ENCODE data around the gene CKAP2L. TPM values are rescaled to one million over a fixed set of nuclear protein-coding genes. Genes with fewer than 3 reads are reported as not detected.

Gene CKAP2L
- total RNA-seq, 1 experiment from 2014 or later = 23.3 TPM

DNA sequence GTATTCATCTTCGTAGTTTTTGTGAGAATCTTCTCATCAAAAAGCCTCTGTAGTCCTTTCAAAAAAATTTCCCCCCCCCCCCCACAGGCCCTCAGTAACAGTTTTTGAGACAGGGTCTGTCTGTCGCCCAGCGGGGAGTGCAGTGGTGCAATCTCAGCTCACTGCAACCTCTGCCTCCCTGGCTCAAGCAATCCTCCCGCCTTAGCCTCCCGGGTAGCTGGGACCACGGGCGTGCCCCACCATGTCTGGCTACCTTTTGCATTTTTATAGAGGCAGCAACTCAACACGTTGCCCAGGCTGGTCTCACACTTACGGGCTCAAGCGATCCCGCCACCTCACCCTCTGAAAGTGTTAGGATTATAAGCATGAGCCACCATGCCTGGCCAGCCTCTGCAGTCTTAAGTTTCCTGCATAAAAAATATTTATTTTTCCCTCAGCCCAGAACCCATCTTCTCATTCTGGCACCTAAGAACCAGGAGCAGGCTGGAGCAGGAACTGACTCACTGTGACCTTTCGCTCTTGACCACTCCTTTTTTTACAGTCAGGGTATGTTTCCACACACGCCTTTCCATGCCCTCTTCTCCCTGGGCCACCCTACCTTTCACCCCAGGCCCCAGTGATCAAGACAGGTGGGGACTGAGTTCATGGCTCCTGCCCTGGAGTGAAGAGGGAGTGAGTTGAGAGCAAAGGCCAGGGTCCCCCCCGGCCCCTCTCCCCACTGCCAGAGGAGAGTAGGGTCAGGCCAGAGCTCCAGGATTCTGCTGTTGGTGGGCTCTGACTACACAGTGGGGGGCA is 76.1 kb downstream of the CKAP2L start:
- no peaks in the 10 kb centered on the region for H4K20me1 ChIP-seq (ENCODE audit: control insufficient read depth, insufficient read depth, insufficient read length)
- H2BK20ac ChIP-seq (ENCODE audit: low read depth, low read length, poor library complexity, severe bottlenecking) = no peak overlapping the region
- no peak overlapping the region for H4K91ac ChIP-seq (ENCODE audit: insufficient read length, low read depth, low read length)
- no peak overlapping the region for H3K14ac ChIP-seq (ENCODE audit: insufficient read depth, low read length)
- H3K9me3 ChIP-seq (ENCODE audit: control insufficient read depth, low read depth, low read length) = no peaks in the 10 kb centered on the region
- no peak overlapping the region for H2BK120ac ChIP-seq (ENCODE audit: low read depth, low read length, poor library complexity, severe bottlenecking)
- no peak overlapping the region for H4K8ac ChIP-seq (replicated peaks; ENCODE audit: insufficient read length, low read depth, low read length)
- H3K27me3 Mint-ChIP-seq (ENCODE audit: low read depth) = no peaks in the 10 kb centered on the region; the same call in 1 of the 2 replicates
- no peak overlapping the region for H3K4me2 ChIP-seq (ENCODE audit: insufficient read depth, insufficient read length, low read length)
- no peak overlapping the region for H4K5ac ChIP-seq (ENCODE audit: insufficient read length, low read depth, low read length)
- H3K79me2 ChIP-seq (ENCODE audit: insufficient read depth, low read length) = no peaks in the 10 kb centered on the region
- H3K18ac ChIP-seq (ENCODE audit: insufficient read length, low read depth, low read length) = no peak overlapping the region
- no peak overlapping the region for H3K27ac ChIP-seq (ENCODE audit: insufficient read length, low read depth, low read length)
- no peak overlapping the region for H3K4ac ChIP-seq (ENCODE audit: low read depth, low read length)
- H3K27me3 ChIP-seq (ENCODE audit: insufficient read depth, low read length) = no peaks in the 10 kb centered on the region
- no peak overlapping the region for H3K9ac ChIP-seq (ENCODE audit: extremely low read depth, insufficient read length, low read length)
- TF ChIP-seq, protein P1, sequence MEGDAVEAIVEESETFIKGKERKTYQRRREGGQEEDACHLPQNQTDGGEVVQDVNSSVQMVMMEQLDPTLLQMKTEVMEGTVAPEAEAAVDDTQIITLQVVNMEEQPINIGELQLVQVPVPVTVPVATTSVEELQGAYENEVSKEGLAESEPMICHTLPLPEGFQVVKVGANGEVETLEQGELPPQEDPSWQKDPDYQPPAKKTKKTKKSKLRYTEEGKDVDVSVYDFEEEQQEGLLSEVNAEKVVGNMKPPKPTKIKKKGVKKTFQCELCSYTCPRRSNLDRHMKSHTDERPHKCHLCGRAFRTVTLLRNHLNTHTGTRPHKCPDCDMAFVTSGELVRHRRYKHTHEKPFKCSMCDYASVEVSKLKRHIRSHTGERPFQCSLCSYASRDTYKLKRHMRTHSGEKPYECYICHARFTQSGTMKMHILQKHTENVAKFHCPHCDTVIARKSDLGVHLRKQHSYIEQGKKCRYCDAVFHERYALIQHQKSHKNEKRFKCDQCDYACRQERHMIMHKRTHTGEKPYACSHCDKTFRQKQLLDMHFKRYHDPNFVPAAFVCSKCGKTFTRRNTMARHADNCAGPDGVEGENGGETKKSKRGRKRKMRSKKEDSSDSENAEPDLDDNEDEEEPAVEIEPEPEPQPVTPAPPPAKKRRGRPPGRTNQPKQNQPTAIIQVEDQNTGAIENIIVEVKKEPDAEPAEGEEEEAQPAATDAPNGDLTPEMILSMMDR (conservative IDR thresholded peaks at IDR 0.05) = no peak
- DNase-seq = no peak
- no peak overlapping the region for H3K4me3 Mint-ChIP-seq
- no peak overlapping the region for H3T11ph ChIP-seq (ENCODE audit: low read length)
- H2BK12ac ChIP-seq (ENCODE audit: insufficient read length, low read depth, low read length) = no peak overlapping the region
- no peak overlapping the region for H2AFZ ChIP-seq (ENCODE audit: low read length)
- H2BK5ac ChIP-seq (ENCODE audit: insufficient read length, low read length) = no peak overlapping the region
- no peak overlapping the region for H2BK15ac ChIP-seq (ENCODE audit: low read depth, low read length)
- peaks cover 8 to 11% of the 10 kb centered on the region in 2 experiments for H3K4me1 Mint-ChIP-seq
- no peaks in the 10 kb centered on the region for H3K79me1 ChIP-seq (ENCODE audit: insufficient read depth, low read depth, low read length, poor library complexity, severe bottlenecking)
- H3K56ac ChIP-seq (ENCODE audit: insufficient read length, low read depth, low read length) = no peak overlapping the region
- H3K23ac ChIP-seq (ENCODE audit: insufficient read length, low read depth, low read length) = no peak overlapping the region
- WGBS (ENCODE audit: extremely low coverage, insufficient read length, low lambda C conversion rate) = no CpG with 5 or more reads among the region's 14 CpGs
- H3K27ac Mint-ChIP-seq = no peak overlapping the region; a peak in 1 of 7 replicates
- no peaks in the 10 kb centered on the region for H3K9me3 Mint-ChIP-seq
- H3K23me2 ChIP-seq (ENCODE audit: insufficient read length, low read depth, low read length, poor library complexity, severe bottlenecking) = no peaks in the 10 kb centered on the region
- peaks cover 2% of the 10 kb centered on the region; the same call in 1 of the 2 replicates for H3K4me1 ChIP-seq (ENCODE audit: insufficient read depth, low read length)
- no peaks in the 10 kb centered on the region for H3K36me3 Mint-ChIP-seq (ENCODE audit: insufficient read depth in 1 of 3, low read depth in 3 of 3)
- H2AK5ac ChIP-seq (ENCODE audit: insufficient read length, low read length) = no peak overlapping the region
